HEK293 (cell line): ENCODE data around the gene GLIPR1L2.
"Not testable (repeated sequence)": the region's sequence is repeated elsewhere in the genome, so short reads cannot be mapped to it uniquely, and the experiment has no call there.

Experiments used
- CTCF ChIA-PET: fragments of 350-600 bp; formaldehyde crosslinking; extraction: SDS; loops from one replicate; lab custom pipeline; 2021; ENCODE audit warnings: antibody characterized with exemption; lab: Yijun Ruan, JAX
- POLR2A ChIA-PET: fragments of 300-600 bp; formaldehyde crosslinking; extraction: SDS; loops from one replicate; lab custom pipeline; 2020; ENCODE audit warnings: antibody characterized with exemption, inconsistent platforms; lab: Yijun Ruan, JAX
- H3K27ac ChIP-seq: fragments of 200-500 bp; sonication (Bioruptor generic); 2 replicates; pipeline ENCODE4 v1.5.1; 2014; ENCODE audit warnings: low read depth, low read length, control low read depth, inconsistent platforms; ENCODE audit errors: extremely low read depth
- H3K36me3 ChIP-seq, 2 experiments: fragments of 200-500 bp in 1 of 2; sonication (Bioruptor generic) in 1 of 2; 1 replicate in 1 of 2; 2 replicates in 1 of 2; pipeline ENCODE4 v1.5.1; 2014 to 2017; ENCODE audit warnings: inconsistent platforms in 2 of 2, low read length in 2 of 2; ENCODE audit not compliant: control insufficient read depth in 2 of 2, insufficient read depth in 1 of 2
- H3K4me1 ChIP-seq: fragments of 200-500 bp; sonication (Bioruptor generic); 2 replicates; pipeline ENCODE4 v1.5.1; 2014; ENCODE audit warnings: mild to moderate bottlenecking, low read length, inconsistent platforms; ENCODE audit not compliant: control insufficient read depth, insufficient read depth
- H3K4me3 ChIP-seq: 2 replicates; pipeline ENCODE4 v1.5.1; 2011; ENCODE audit warnings: low read depth, mild to moderate bottlenecking, control low read depth, low read length, moderate library complexity
- H3K9me3 ChIP-seq: fragments of 200-500 bp; sonication (Bioruptor generic); 2 replicates; pipeline ENCODE4 v1.5.1; 2014; ENCODE audit warnings: low read depth, low read length, inconsistent platforms; ENCODE audit not compliant: control insufficient read depth, insufficient read depth
- REST ChIP-seq: fragments of 450-650 bp; formaldehyde crosslinking; IDR thresholded peaks from 2 replicates; pipeline ENCODE4 v1.5.1; 2016; ENCODE audit warnings: missing biosample characterization, missing genetic modification characterization
- SETDB1 ChIP-seq: IDR thresholded peaks from one replicate; pipeline ENCODE4 v1.6.1; 2017; ENCODE audit warnings: mild to moderate bottlenecking, low read length, moderate library complexity, mixed read lengths; ENCODE audit not compliant: insufficient read length
- TRIM28 ChIP-seq: IDR thresholded peaks from 2 replicates; pipeline ENCODE4 v1.6.1; 2011; ENCODE audit warnings: low read length, control low read depth, borderline replicate concordance
- YY1 ChIP-seq: fragments of 450-650 bp; formaldehyde crosslinking; IDR thresholded peaks from 2 replicates; pipeline ENCODE4 v1.5.1; 2018; ENCODE audit warnings: missing biosample characterization, missing genetic modification characterization
- ZFP69B ChIP-seq: fragments of 450-650 bp; formaldehyde crosslinking; IDR thresholded peaks from 2 replicates; pipeline ENCODE4 v1.5.1; 2016; ENCODE audit warnings: missing biosample characterization, missing genetic modification characterization
- ZNF26 ChIP-seq: fragments of 450-650 bp; formaldehyde crosslinking; IDR thresholded peaks from 2 replicates; pipeline ENCODE4 v1.5.1; 2016; ENCODE audit warnings: missing biosample characterization, missing genetic modification characterization
- ZNF530 ChIP-seq: fragments of 450-650 bp; formaldehyde crosslinking; IDR thresholded peaks from 2 replicates; pipeline ENCODE4 v1.5.1; 2016; ENCODE audit warnings: low read depth, missing biosample characterization, missing genetic modification characterization
- ZNF624 ChIP-seq: fragments of 450-650 bp; formaldehyde crosslinking; IDR thresholded peaks from 2 replicates; pipeline ENCODE4 v1.5.1; 2017; ENCODE audit warnings: missing biosample characterization, missing genetic modification characterization
- ZNF626 ChIP-seq: fragments of 450-650 bp; sonication (Bioruptor Pico); formaldehyde crosslinking; IDR thresholded peaks from 2 replicates; pipeline ENCODE4 v1.5.1; 2018; ENCODE audit warnings: missing biosample characterization, missing genetic modification characterization, inconsistent platforms
- ZNF660 ChIP-seq: fragments of 450-650 bp; IDR thresholded peaks from 2 replicates; pipeline ENCODE4 v1.5.1; 2018; ENCODE audit warnings: missing biosample characterization, mild to moderate bottlenecking, missing genetic modification characterization
- ZNF76 ChIP-seq: fragments of 450-650 bp; formaldehyde crosslinking; IDR thresholded peaks from 2 replicates; pipeline ENCODE4; 2016; ENCODE audit warnings: low read depth, missing biosample characterization, missing genetic modification characterization, borderline replicate concordance
- ZNF830 ChIP-seq: fragments of 450-650 bp; IDR thresholded peaks from 2 replicates; pipeline ENCODE4 v1.5.0; 2018; ENCODE audit warnings: missing biosample characterization, missing genetic modification characterization, low read depth, mild to moderate bottlenecking, moderate library complexity
- ZSCAN23 ChIP-seq: fragments of 450-650 bp; formaldehyde crosslinking; IDR thresholded peaks from 2 replicates; pipeline ENCODE4 v1.5.1; 2016; ENCODE audit warnings: missing biosample characterization, missing genetic modification characterization
- ZSCAN5A ChIP-seq: fragments of 450-650 bp; formaldehyde crosslinking; IDR thresholded peaks from 2 replicates; pipeline ENCODE4 v1.5.1; 2016; ENCODE audit warnings: missing biosample characterization, missing genetic modification characterization

The GLIPR1L2 gene

GRCh38 chr12:75457866-75458265, 67.0 kb downstream of the GLIPR1L2 start:
- H3K4me3 ChIP-seq, H3K27ac ChIP-seq, H3K9me3 ChIP-seq, CTCF ChIA-PET, POLR2A ChIA-PET, H3K36me3 ChIP-seq, H3K4me1 ChIP-seq: not testable (repeated sequence)
- TF ChIP-seq SETDB1: peak; percentile 72
- TF ChIP-seq TRIM28: peak; percentile 21; the same call in 1 of the 2 replicates
- TF ChIP-seq ZNF626 (tag by site-specific recombination): peak; percentile 75; the same call in 1 of the 2 replicates

GRCh38 chr12:75459755-75460154, 68.9 kb downstream of the GLIPR1L2 start:
- ChIA-PET POLR2A (no interaction called here), CTCF (interaction anchor here (0.7 kb wide), 1 partner anchor 24 kb away, joined by 7 read pairs; no protein-coding TSS in a partner anchor)
- H3K4me1 ChIP-seq: no peaks in the 10 kb centered on the region; the same call in 1 of the 2 replicates
- TF ChIP-seq ZSCAN5A: no peak
- TF ChIP-seq, all 188 proteins: peak for 0
- Histone ChIP-seq H3K9me3 (no peaks in the 10 kb centered on the region), H3K4me3 (no peak overlapping the region), H3K36me3 (no peaks in the 10 kb centered on the region), H3K27ac (no peak overlapping the region)

GRCh38 chr12:75460204-75460603, 69.3 kb downstream of the GLIPR1L2 start:
- POLR2A ChIA-PET: no interaction called here
- Histone ChIP-seq H3K4me3 (no peak overlapping the region), H3K36me3 (no peaks in the 10 kb centered on the region), H3K27ac (no peak overlapping the region), H3K4me1 (no peaks in the 10 kb centered on the region; the same call in 1 of the 2 replicates), H3K9me3 (no peaks in the 10 kb centered on the region)
- TF ChIP-seq YY1 (tag by site-specific recombination) (no peak), ZNF76 (tag by site-specific recombination) (no peak), ZNF624 (tag by site-specific recombination) (no peak), ZSCAN23 (no peak), ZNF530 (tag by site-specific recombination) (no peak), ZNF830 (tag by site-specific recombination) (no peak), ZNF26 (no peak), REST (tag by site-specific recombination) (no peak), ZNF660 (tag by site-specific recombination) (no peak), ZFP69B (tag by site-specific recombination) (no peak)
- TF ChIP-seq, all 188 proteins: peak for 0
- CTCF ChIA-PET: interaction anchor here (0.7 to 1.0 kb wide), 3 partner anchors 25 to 124 kb away, joined by 3 to 7 read pairs (median 3); no protein-coding TSS in a partner anchor
